Measurements from ENCODE around the gene LHFPL3. TPM values are rescaled to one million over a fixed set of nuclear protein-coding genes. Genes with fewer than 3 reads are reported as not detected.

The LHFPL3 gene
- total and polyA plus RNA-seq, 9 of the 15 experiments (the other 6 are each of a cell fraction or from before 2014, with no cell fraction given): 0.21 to 0.52 TPM; not detected in 7

DNA sequence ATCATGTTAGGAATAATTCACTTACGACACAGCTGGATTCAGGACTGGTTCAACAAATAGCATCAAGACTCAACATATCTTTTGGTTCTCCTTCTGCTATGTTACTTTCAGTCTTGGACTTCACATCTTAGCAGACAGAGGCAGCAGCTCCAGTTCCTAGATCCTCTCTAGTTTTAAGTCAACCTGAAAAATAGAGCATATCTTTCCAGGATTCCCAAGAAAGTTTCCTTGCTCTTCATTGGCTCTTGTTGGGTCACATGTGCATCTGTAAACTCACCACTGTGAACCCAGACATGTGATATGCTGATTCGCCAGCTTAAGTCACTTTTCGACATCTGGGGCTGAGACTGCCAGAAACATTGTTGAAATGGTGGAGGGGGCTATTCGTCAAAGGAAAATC is 475.5 kb downstream of the LHFPL3 start (continued):
- TF ChIP-seq, protein P1, sequence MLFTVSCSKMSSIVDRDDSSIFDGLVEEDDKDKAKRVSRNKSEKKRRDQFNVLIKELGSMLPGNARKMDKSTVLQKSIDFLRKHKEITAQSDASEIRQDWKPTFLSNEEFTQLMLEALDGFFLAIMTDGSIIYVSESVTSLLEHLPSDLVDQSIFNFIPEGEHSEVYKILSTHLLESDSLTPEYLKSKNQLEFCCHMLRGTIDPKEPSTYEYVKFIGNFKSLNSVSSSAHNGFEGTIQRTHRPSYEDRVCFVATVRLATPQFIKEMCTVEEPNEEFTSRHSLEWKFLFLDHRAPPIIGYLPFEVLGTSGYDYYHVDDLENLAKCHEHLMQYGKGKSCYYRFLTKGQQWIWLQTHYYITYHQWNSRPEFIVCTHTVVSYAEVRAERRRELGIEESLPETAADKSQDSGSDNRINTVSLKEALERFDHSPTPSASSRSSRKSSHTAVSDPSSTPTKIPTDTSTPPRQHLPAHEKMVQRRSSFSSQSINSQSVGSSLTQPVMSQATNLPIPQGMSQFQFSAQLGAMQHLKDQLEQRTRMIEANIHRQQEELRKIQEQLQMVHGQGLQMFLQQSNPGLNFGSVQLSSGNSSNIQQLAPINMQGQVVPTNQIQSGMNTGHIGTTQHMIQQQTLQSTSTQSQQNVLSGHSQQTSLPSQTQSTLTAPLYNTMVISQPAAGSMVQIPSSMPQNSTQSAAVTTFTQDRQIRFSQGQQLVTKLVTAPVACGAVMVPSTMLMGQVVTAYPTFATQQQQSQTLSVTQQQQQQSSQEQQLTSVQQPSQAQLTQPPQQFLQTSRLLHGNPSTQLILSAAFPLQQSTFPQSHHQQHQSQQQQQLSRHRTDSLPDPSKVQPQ (CRISPR knock-in tag; IDR thresholded peaks at IDR 0.05; ENCODE audit: borderline replicate concordance): no peak
- TF ChIP-seq SREBF2 (CRISPR knock-in tag; IDR thresholded peaks at IDR 0.05): no peak
- no peak for TF ChIP-seq BRCA1 (IDR thresholded peaks at IDR 0.05)
- no peak for TF ChIP-seq BRCA1 (CRISPR knock-in tag; IDR thresholded peaks at IDR 0.05)

DNA sequence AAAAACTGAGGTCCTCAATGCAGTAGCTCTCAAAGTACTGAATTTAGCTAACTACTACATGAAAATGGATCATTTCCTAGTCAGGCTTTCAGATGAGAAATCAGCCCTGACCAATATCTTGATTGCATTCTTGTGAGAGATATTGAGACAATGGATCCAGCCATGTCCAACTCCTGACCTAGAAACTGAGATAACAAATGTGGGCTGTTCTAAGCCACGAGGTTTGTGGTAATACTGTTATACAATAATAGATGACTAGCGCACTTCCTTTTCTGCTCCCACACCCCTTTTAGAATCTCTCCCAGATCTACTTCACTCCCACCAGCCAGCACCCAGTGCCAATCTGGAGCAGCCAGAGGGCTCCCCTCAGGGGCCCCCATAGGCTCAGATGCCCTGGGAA is 476.3 kb downstream of the LHFPL3 start:
- CTCF ChIA-PET (ENCODE audit: low intra/inter-chr PET ratio): no interaction called here
- in situ Hi-C loops (cut with MboI) (no loop called here), intact Hi-C loops (cut with micrococcal nuclease) (no loop called here)
- no peaks in the 10 kb centered on the region for H3K79me2 ChIP-seq (ENCODE audit: control insufficient read depth, insufficient read depth, low read length)
- H2AFZ ChIP-seq (ENCODE audit: low read depth, low read length): no peak overlapping the region
- no peak overlapping the region for H3K27ac ChIP-seq (ENCODE audit: extremely low read depth, low read depth, low read length)
- H4K20me1 ChIP-seq (replicated peaks; ENCODE audit: control insufficient read depth, insufficient read depth, low read length): no peaks in the 10 kb centered on the region
- no peak overlapping the region for H3K9ac ChIP-seq (ENCODE audit: insufficient read depth in 1 of 2, low read depth in 2 of 2, low read length in 2 of 2)
- H3K4me3 ChIP-seq: no peak overlapping the region
- FAIRE-seq: no peak
- peaks cover 8 to 13% of the 10 kb centered on the region in 2 experiments; a peak in 4 of 5 replicates for H3K27me3 ChIP-seq (ENCODE audit: control insufficient read depth in 2 of 2, insufficient read depth in 2 of 2, low read length in 2 of 2)
- no TSS peak for BruUV-seq (replicated peaks)
- POLR2A ChIA-PET: no interaction called here
- no peak for ATAC-seq
- no peak overlapping the region for H3K4me2 ChIP-seq (ENCODE audit: insufficient read depth, low read length)
- H3K4me1 ChIP-seq (replicated peaks in 1 of 2; ENCODE audit: control insufficient read depth in 2 of 2, insufficient read depth in 2 of 2, low read length in 2 of 2): no peaks in the 10 kb centered on the region
- H3K36me3 ChIP-seq (ENCODE audit: control insufficient read depth, insufficient read depth, low read length): no peaks in the 10 kb centered on the region
- H3K9me3 ChIP-seq (replicated peaks; ENCODE audit: control insufficient read depth, insufficient read depth, low read depth, low read length): no peaks in the 10 kb centered on the region
- no peak for DNase-seq (ENCODE audit: extremely low read depth in 1 of 4, low spot score in 3 of 4)
- 0% methylated on average over 2 of the region's 2 CpGs for WGBS (ENCODE audit: insufficient coverage, low coverage, missing lambda C conversion rate)
- no peaks in the 10 kb centered on the region for H3K9me1 ChIP-seq (ENCODE audit: control insufficient read depth, insufficient read depth, low read length)
- TF ChIP-seq SP1 (CRISPR knock-in tag; IDR thresholded peaks at IDR 0.05): no peak
- TF ChIP-seq MCM5 (IDR thresholded peaks at IDR 0.05; ENCODE audit: low read depth): no peak
- TF ChIP-seq ATF1 (CRISPR knock-in tag; IDR thresholded peaks at IDR 0.05): no peak
- TF ChIP-seq ATF1 (tag; IDR thresholded peaks at IDR 0.05): no peak
- no peak for TF ChIP-seq ZNF699 (CRISPR knock-in tag; IDR thresholded peaks at IDR 0.05; ENCODE audit: insufficient replicate concordance)
- TF ChIP-seq, protein P1 (CRISPR knock-in tag; IDR thresholded peaks at IDR 0.05; ENCODE audit: borderline replicate concordance): no peak
- TF ChIP-seq ZNF445 (CRISPR knock-in tag; IDR thresholded peaks at IDR 0.05; ENCODE audit: low read depth): no peak
- TF ChIP-seq ZNF695 (CRISPR knock-in tag; IDR thresholded peaks at IDR 0.05): no peak
- TF ChIP-seq CHCHD3 (CRISPR knock-in tag; IDR thresholded peaks at IDR 0.05): no peak
- TF ChIP-seq MXD1 (CRISPR knock-in tag; IDR thresholded peaks at IDR 0.05; ENCODE audit: borderline replicate concordance, poor library complexity, severe bottlenecking): no peak
- no peak for TF ChIP-seq ELF2 (CRISPR knock-in tag; IDR thresholded peaks at IDR 0.05)
- no peak for TF ChIP-seq NEUROD1 (IDR thresholded peaks at IDR 0.05; ENCODE audit: borderline replicate concordance, low read depth, low read length, partially characterized antibody)
- TF ChIP-seq ZNF184 (CRISPR knock-in tag; IDR thresholded peaks at IDR 0.05): no peak
- TF ChIP-seq MIER1 (IDR thresholded peaks at IDR 0.05; ENCODE audit: low read depth): no peak

All from K562 (cell line).